Measurements from ENCODE around the gene SLC41A3.

SLC41A3 gene

DNA sequence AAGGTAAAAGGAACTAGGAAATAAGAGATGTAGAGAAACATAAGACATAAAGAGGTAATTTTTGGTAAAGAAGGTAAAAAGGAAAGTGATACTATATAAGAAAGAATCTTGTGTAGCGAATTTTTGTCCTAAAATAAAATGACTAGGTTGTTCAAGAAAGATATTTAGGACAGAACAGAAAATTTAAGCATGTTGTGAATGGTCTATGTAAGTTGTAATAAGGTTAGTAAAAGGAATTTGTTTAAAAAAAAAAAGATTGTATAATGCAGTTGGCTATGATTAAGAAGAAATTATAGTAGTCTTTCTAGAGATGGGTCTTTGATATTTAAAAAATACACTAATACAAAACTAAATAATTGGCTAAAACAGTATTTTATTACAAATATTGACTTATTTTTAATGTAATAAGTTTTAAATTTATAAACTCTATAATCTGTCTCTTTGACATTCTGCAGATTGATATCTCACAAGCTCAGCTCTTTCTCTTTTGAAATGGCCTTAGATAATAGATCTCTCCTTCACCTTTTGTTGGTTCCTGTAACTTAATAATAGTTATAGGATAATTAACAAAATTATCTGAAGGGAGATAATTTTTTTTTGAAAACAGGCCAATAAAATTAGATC is 3.7 kb upstream of the SLC41A3 start:
- Mint-ChIP-seq H3K36me3 (peaks cover 7% of the 10 kb centered on the region), H3K27me3 (peaks cover 3% of the 10 kb centered on the region), H3K9me3 (peaks cover 2% of the 10 kb centered on the region), H3K27ac (no peak overlapping the region), H3K4me1 (peaks cover 5% of the 10 kb centered on the region), H3K4me3 (no peak overlapping the region)
- ATAC-seq (ENCODE audit: low read depth) (no peak), DNase-seq (ENCODE audit: low spot score in 2 of 2) (no peak)

- peaks cover 5% of the 10 kb centered on the region for H3K4me1 Mint-ChIP-seq
- peaks cover 5% of the 10 kb centered on the region for H3K9me3 Mint-ChIP-seq
- no peaks in the 10 kb centered on the region for H3K27me3 Mint-ChIP-seq
- DNase-seq (ENCODE audit: low spot score in 2 of 2) (no peak), ATAC-seq (ENCODE audit: low read depth) (no peak)
- H3K36me3 Mint-ChIP-seq = no peaks in the 10 kb centered on the region
- H3K4me3 Mint-ChIP-seq = no peak overlapping the region
- no peak overlapping the region for H3K27ac Mint-ChIP-seq
Measured at GRCh38 chr3:126085841-126086240, 1.9 kb upstream of the SLC41A3 start.

DNA sequence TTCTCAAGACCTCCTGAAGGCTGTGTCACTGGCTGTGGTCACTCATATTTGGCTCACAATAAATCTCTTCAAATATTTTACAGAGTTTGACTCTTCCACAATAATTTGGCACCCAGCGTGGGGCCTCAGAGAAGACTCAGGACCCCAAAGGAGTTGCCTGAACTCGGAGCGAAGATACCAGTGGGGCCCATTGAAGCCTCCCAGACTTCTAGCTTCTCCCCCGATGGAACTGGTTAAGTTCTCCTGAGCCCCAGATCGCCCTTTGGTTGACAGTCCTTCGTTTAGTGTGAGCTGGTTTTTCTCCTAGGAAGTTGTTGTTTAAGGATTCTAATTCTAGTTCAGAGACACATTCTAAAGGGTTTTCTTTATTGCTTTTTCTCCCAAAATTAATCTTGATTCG is 1.4 kb upstream of the SLC41A3 start:
- peak overlapping the region; percentile 82 for H3K4me3 Mint-ChIP-seq
- DNase-seq (ENCODE audit: low spot score in 2 of 2) (no peak), ATAC-seq (ENCODE audit: low read depth) (no peak)
- H3K9me3 Mint-ChIP-seq = peaks cover 5% of the 10 kb centered on the region
- peak overlapping the region; percentile 42 for H3K27ac Mint-ChIP-seq
- H3K27me3 Mint-ChIP-seq = no peaks in the 10 kb centered on the region
- no peaks in the 10 kb centered on the region for H3K36me3 Mint-ChIP-seq
- H3K4me1 Mint-ChIP-seq = peaks cover 5% of the 10 kb centered on the region

GRCh38 chr3:126084768-126085180 is 850 bp upstream of the SLC41A3 start:
- Mint-ChIP-seq H3K27me3 (no peaks in the 10 kb centered on the region), H3K9me3 (peaks cover 5% of the 10 kb centered on the region), H3K36me3 (no peaks in the 10 kb centered on the region)

GRCh38 chr3:126083511-126083912 is 412 bp downstream of the SLC41A3 start:
- DNase-seq (ENCODE audit: low spot score in 2 of 2) (peak; percentile 19 to 30), ATAC-seq (ENCODE audit: low read depth) (peak; percentile 38)
- H3K4me3 Mint-ChIP-seq = peak overlapping the region; percentile 82
- H3K36me3 Mint-ChIP-seq = no peaks in the 10 kb centered on the region
- H3K9me3 Mint-ChIP-seq = peaks cover 5% of the 10 kb centered on the region
- peaks cover 5% of the 10 kb centered on the region for H3K4me1 Mint-ChIP-seq
- H3K27ac Mint-ChIP-seq = peak overlapping the region; percentile 42
- no peaks in the 10 kb centered on the region for H3K27me3 Mint-ChIP-seq

More at GRCh38 chr3:126084768-126085180, 850 bp upstream of the SLC41A3 start:
- Mint-ChIP-seq H3K27ac (peak overlapping the region; percentile 42), H3K4me3 (peak overlapping the region; percentile 82), H3K4me1 (peaks cover 5% of the 10 kb centered on the region)
- ATAC-seq (ENCODE audit: low read depth) (no peak), DNase-seq (ENCODE audit: low spot score in 2 of 2) (no peak)

DNA sequence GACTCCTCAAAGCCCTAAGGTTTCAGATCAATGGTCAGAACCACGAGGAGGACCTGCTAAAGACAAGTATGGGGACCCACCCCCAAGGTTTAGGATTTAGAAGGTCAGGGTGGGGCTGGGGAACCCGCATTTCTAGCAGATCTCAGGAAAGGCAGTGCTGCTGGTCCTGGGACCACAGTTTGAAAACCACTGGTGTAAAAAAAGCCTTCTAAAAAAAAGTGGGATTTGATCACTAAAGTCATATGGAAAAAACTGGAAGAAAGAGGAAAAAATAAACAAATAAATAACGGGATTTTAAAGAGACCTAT is 832 bp downstream of the SLC41A3 start:
- H3K27me3 Mint-ChIP-seq = no peaks in the 10 kb centered on the region
- H3K4me3 Mint-ChIP-seq = peak overlapping the region; percentile 82
- no peaks in the 10 kb centered on the region for H3K36me3 Mint-ChIP-seq
- ATAC-seq (ENCODE audit: low read depth) (no peak), DNase-seq (ENCODE audit: low spot score in 2 of 2) (no peak)
- peak overlapping the region; percentile 42 for H3K27ac Mint-ChIP-seq
- peaks cover 5% of the 10 kb centered on the region for H3K4me1 Mint-ChIP-seq
- H3K9me3 Mint-ChIP-seq = peaks cover 5% of the 10 kb centered on the region

- Mint-ChIP-seq H3K4me1 (peaks cover 5% of the 10 kb centered on the region), H3K4me3 (peak overlapping the region; percentile 82), H3K27ac (peak overlapping the region; percentile 42), H3K27me3 (no peaks in the 10 kb centered on the region), H3K36me3 (no peaks in the 10 kb centered on the region), H3K9me3 (peaks cover 5% of the 10 kb centered on the region)
- ATAC-seq (ENCODE audit: low read depth) (no peak), DNase-seq (ENCODE audit: low spot score in 2 of 2) (no peak)
Measured at GRCh38 chr3:126082362-126083137, 1.4 kb downstream of the SLC41A3 start.

GRCh38 chr3:126081618-126082361 is 2.1 kb downstream of the SLC41A3 start:
- H3K27me3 Mint-ChIP-seq = no peaks in the 10 kb centered on the region
- H3K27ac Mint-ChIP-seq = no peak overlapping the region
- H3K4me1 Mint-ChIP-seq = peaks cover 5% of the 10 kb centered on the region
- H3K36me3 Mint-ChIP-seq = no peaks in the 10 kb centered on the region
- no peak for DNase-seq (ENCODE audit: low spot score in 2 of 2)
- no peak overlapping the region for H3K4me3 Mint-ChIP-seq
- no peak for ATAC-seq (ENCODE audit: low read depth)
- H3K9me3 Mint-ChIP-seq = peaks cover 3% of the 10 kb centered on the region

GRCh38 chr3:126080970-126081369 is 3.0 kb downstream of the SLC41A3 start:
- Mint-ChIP-seq H3K4me3 (no peak overlapping the region), H3K36me3 (no peaks in the 10 kb centered on the region), H3K4me1 (peaks cover 5% of the 10 kb centered on the region), H3K9me3 (peaks cover 3% of the 10 kb centered on the region), H3K27me3 (no peaks in the 10 kb centered on the region), H3K27ac (no peak overlapping the region)
- DNase-seq (ENCODE audit: low spot score in 2 of 2) = no peak
- ATAC-seq (ENCODE audit: low read depth) = no peak

DNA sequence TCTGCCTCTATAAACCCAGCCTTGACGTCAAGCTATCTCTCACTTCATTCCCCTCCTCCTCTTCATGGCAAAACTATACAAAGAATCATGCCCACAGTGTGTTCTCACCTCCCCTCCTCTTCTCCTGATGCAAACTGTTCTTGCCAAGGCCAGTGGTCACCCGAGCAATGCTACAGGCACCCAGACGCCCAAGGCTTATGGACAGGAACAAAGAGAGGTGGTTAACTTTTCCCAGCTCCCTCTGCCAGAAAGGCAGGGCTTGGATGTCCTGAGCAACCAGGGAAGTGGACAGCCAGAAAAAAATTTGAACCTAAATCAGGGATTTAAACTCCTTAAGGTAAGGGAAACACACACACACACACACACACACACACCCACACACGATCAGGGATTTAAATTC is 5.1 kb downstream of the SLC41A3 start:
- H3K36me3 Mint-ChIP-seq = peaks cover 5% of the 10 kb centered on the region
- DNase-seq (ENCODE audit: low spot score in 2 of 2) (no peak), ATAC-seq (ENCODE audit: low read depth) (no peak)
- H3K9me3 Mint-ChIP-seq = peaks cover 5% of the 10 kb centered on the region
- no peak overlapping the region for H3K4me3 Mint-ChIP-seq
- no peaks in the 10 kb centered on the region for H3K4me1 Mint-ChIP-seq
- H3K27me3 Mint-ChIP-seq = no peaks in the 10 kb centered on the region
- H3K27ac Mint-ChIP-seq = no peak overlapping the region

GRCh38 chr3:126077754-126078153 is 6.2 kb downstream of the SLC41A3 start:
- DNase-seq (ENCODE audit: low spot score in 2 of 2) = no peak
- ATAC-seq (ENCODE audit: low read depth) = no peak
- H3K4me3 Mint-ChIP-seq = no peak overlapping the region
- H3K36me3 Mint-ChIP-seq = peaks cover 12% of the 10 kb centered on the region
- no peaks in the 10 kb centered on the region for H3K27me3 Mint-ChIP-seq
- no peak overlapping the region for H3K27ac Mint-ChIP-seq
- peaks cover 7% of the 10 kb centered on the region for H3K9me3 Mint-ChIP-seq
- no peaks in the 10 kb centered on the region for H3K4me1 Mint-ChIP-seq

DNA sequence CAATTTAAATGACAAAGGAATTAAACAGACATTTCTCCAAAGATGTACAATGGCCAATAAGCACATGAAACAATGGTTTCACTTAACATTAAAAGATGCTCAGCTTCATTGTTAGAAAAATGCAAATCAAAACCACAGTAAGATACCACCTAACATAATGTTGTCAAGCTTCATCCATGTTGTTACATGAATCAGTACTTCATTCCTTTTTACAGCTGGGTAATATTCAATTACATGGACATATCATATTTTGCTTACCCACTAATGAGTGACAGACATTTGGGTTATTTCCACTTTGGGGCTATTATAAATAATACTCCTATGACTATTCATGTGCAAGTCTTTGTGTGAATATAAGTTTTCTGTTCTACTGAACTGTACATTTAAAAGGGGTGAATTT is 7.8 kb downstream of the SLC41A3 start:
- peaks cover 7% of the 10 kb centered on the region for H3K9me3 Mint-ChIP-seq
- peaks cover 16% of the 10 kb centered on the region for H3K36me3 Mint-ChIP-seq
- H3K27ac Mint-ChIP-seq = no peak overlapping the region
- no peaks in the 10 kb centered on the region for H3K4me1 Mint-ChIP-seq
- ATAC-seq (ENCODE audit: low read depth) = no peak
- H3K4me3 Mint-ChIP-seq = no peak overlapping the region
- DNase-seq (ENCODE audit: low spot score in 2 of 2) = no peak
- H3K27me3 Mint-ChIP-seq = no peaks in the 10 kb centered on the region

DNA sequence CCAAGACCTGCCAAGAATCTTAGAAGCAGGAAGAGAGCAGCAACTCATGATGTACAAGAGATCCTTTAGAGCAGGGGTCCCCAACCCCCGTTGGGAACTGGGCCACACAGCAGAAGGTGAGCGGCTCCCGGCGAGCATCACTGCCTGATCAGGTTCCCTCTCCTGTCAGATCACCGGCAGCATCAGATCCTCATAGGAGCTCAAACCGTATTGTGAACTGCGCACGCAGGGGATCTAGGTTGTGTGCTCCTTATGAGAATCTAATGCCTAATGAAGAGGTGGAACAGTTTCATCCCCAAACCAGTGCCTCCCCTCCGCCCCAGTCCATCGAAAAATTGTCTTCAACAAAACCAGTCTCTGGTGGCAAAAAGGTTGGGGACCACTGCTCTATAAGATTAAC is 13.8 kb downstream of the SLC41A3 start:
- Mint-ChIP-seq H3K9me3 (peaks cover 4% of the 10 kb centered on the region), H3K4me3 (no peak overlapping the region), H3K4me1 (no peaks in the 10 kb centered on the region), H3K36me3 (peaks cover 41% of the 10 kb centered on the region), H3K27ac (no peak overlapping the region), H3K27me3 (no peaks in the 10 kb centered on the region)
- DNase-seq (ENCODE audit: low spot score in 2 of 2) (no peak), ATAC-seq (ENCODE audit: low read depth) (no peak)

DNA sequence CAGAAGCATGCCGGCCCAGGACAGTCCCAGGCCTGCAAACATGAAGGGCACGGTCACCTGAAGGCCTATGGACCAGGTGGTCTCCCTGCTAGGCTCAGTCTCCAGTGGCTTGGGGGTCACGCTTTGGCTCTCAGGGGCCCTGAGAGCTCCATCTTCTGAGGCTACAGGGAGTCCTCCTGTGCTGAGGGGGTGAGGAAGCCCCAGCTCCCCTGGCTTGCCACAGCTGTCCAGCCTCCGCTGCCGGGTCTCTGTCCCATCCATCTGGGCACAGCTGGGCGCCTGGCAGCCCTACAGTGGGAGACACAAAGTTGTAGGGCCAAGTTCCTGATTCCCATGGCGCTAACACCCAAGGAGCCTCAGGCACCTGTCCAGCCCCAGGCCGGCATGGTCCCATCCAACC is 16.0 kb downstream of the SLC41A3 start:
- Mint-ChIP-seq H3K4me3 (no peak overlapping the region), H3K36me3 (peaks cover 34% of the 10 kb centered on the region), H3K9me3 (peaks cover 2% of the 10 kb centered on the region), H3K4me1 (peaks cover 11% of the 10 kb centered on the region), H3K27ac (no peak overlapping the region), H3K27me3 (no peaks in the 10 kb centered on the region)
- no peak for DNase-seq (ENCODE audit: low spot score in 2 of 2)
- ATAC-seq (ENCODE audit: low read depth) = no peak
